AG08395 (cell line): Measurements from ENCODE around the gene OR2L8.

Experiments used
- DNase-seq: peaks from one replicate; pipeline ENCODE4 v3.0.0; 2012; ENCODE audit warnings: mixed read lengths, low spot score

Gene OR2L8

GRCh38 chr1:247992986-247993385 is 44.3 kb downstream of the OR2L8 start:
- DNase-seq = no peak

- no peak for DNase-seq
Observed at GRCh38 chr1:247998811-247999210, 50.2 kb downstream of the OR2L8 start.
